Measurements from ENCODE around the gene IMPACT. TPM values are rescaled to one million over a fixed set of nuclear protein-coding genes. Genes with fewer than 3 reads are reported as not detected.

IMPACT gene
- total and polyA plus RNA-seq, 2 of the 8 experiments (the other 6 are each of a cell fraction or from before 2014, with no cell fraction given), result 31.1 to 44.6 TPM

GRCh38 chr18:24466771-24467170, 40.3 kb downstream of the IMPACT start:
- no peak overlapping the region for H2BK20ac ChIP-seq (ENCODE audit: low read length)
- H2BK12ac ChIP-seq (ENCODE audit: low read depth, low read length), result no peak overlapping the region
- H3K18ac ChIP-seq (ENCODE audit: extremely low read depth, low read length), result no peak overlapping the region
- no peak overlapping the region for H3K4me3 ChIP-seq (ENCODE audit: extremely low read depth in 1 of 4, insufficient read depth in 2 of 4, low read depth in 3 of 4, low read length in 4 of 4)
- no peak overlapping the region for H3K4ac ChIP-seq (replicated peaks; ENCODE audit: insufficient read length, low read depth, low read length)
- H3K56ac ChIP-seq (replicated peaks; ENCODE audit: insufficient read length, low read depth, low read length), result no peak overlapping the region
- whole genome bisulfite sequencing, 2 experiments (ENCODE audit: extremely low coverage in 1 of 2, insufficient coverage in 1 of 2, insufficient read length in 1 of 2, insufficient replicate concordance in 2 of 2, low coverage in 1 of 2, low lambda C conversion rate in 2 of 2, missing lambda C conversion rate in 1 of 2), result 87% methylated on average over 2 of the region's 2 CpGs; no CpG with 5 or more reads in 1 of the 2 experiments
- no peaks in the 10 kb centered on the region for H3K27me3 ChIP-seq (replicated peaks in 1 of 4; ENCODE audit: control insufficient read depth in 3 of 4, extremely low read depth in 1 of 4, insufficient read depth in 3 of 4, low read length in 3 of 4)
- no peak overlapping the region for H2BK120ac ChIP-seq (replicated peaks; ENCODE audit: low read depth, low read length)
- no peak overlapping the region for H2BK5ac ChIP-seq (ENCODE audit: low read depth, low read length)
- no peak overlapping the region for H2AK5ac ChIP-seq (ENCODE audit: low read depth, low read length)
- no peak overlapping the region for H4K91ac ChIP-seq (replicated peaks; ENCODE audit: insufficient read length, low read length)
- POLR2A ChIA-PET (ENCODE audit: partially characterized antibody), result interaction anchor here (1.1 kb wide), 1 partner anchor 39 kb away, joined by 3 read pairs; no protein-coding TSS in a partner anchor
- no peaks in the 10 kb centered on the region for H3K9me3 ChIP-seq (ENCODE audit: insufficient read depth in 2 of 2, low read depth in 1 of 2, low read length in 1 of 2)
- H3K14ac ChIP-seq (ENCODE audit: insufficient read length), result no peak overlapping the region
- CTCF ChIA-PET (ENCODE audit: partially characterized antibody), result interaction anchor here (0.8 to 1.5 kb wide), 2 partner anchors 22 to 260 kb away, joined by 3 to 13 read pairs; no protein-coding TSS in a partner anchor
- TF ChIP-seq RNF2 (IDR thresholded peaks at IDR 0.05; ENCODE audit: borderline replicate concordance, low read depth, low read length, missing control alignments, poor library complexity, severe bottlenecking), result no peak
- TF ChIP-seq POLR2AphosphoS5 (IDR thresholded peaks at IDR 0.05; ENCODE audit: low read depth, low read length), result no peak
- TF ChIP-seq SP1 (IDR thresholded peaks at IDR 0.05; ENCODE audit: low read depth, low read length), result no peak
- TF ChIP-seq TEAD4 (IDR thresholded peaks at IDR 0.05; ENCODE audit: low read depth, low read length), result no peak
- no peaks in the 10 kb centered on the region for H3K23me2 ChIP-seq (ENCODE audit: low read depth, low read length)
- H2BK15ac ChIP-seq (ENCODE audit: low read length), result no peak overlapping the region
- no peak overlapping the region for H4K8ac ChIP-seq (ENCODE audit: extremely low read depth, insufficient read depth, low read length)
- FAIRE-seq (no peak), DNase-seq (ENCODE audit: low read depth in 1 of 2, low spot score in 2 of 2) (no peak)
- no peaks in the 10 kb centered on the region for H4K20me1 ChIP-seq (replicated peaks in 1 of 2; ENCODE audit: control insufficient read depth in 1 of 2, insufficient read depth in 2 of 2, low read length in 2 of 2)
- no peak overlapping the region for H3K23ac ChIP-seq (ENCODE audit: insufficient read length)
- no peaks in the 10 kb centered on the region for H3K79me2 ChIP-seq (ENCODE audit: control insufficient read depth in 1 of 2, insufficient read depth in 2 of 2, low read length in 2 of 2)
- H3K4me1 ChIP-seq (replicated peaks in 1 of 4; ENCODE audit: control insufficient read depth in 3 of 4, insufficient read depth in 4 of 4, low read length in 3 of 4), result 0 out of 7 replicates have a peak, but pooled peaks cover 0 to 3% (median 0%) of the 10 kb centered on the region in 4 experiments
- no peak overlapping the region for H4K5ac ChIP-seq (ENCODE audit: insufficient read length, low read depth, low read length)
- H3K9ac ChIP-seq (replicated peaks in 1 of 4; ENCODE audit: extremely low read depth in 1 of 4, low read depth in 3 of 4, low read length in 3 of 4), result no peak overlapping the region
- H3K36me3 ChIP-seq (ENCODE audit: control insufficient read depth in 2 of 4, insufficient read depth in 4 of 4, low read length in 3 of 4), result no peaks in the 10 kb centered on the region
- H3K79me1 ChIP-seq (ENCODE audit: low read depth, low read length), result no peaks in the 10 kb centered on the region
- H3K4me2 ChIP-seq (ENCODE audit: insufficient read depth in 1 of 2, low read depth in 2 of 2, low read length in 2 of 2), result no peak overlapping the region
- no peak overlapping the region for H3K27ac ChIP-seq (ENCODE audit: low read depth, low read length)
- no peak overlapping the region for H2AFZ ChIP-seq (ENCODE audit: low read length)

Data from H1 (cell line).